Omental fat pad (tissue), 4 donors: ENCODE measurements around the gene KRT2. TPM values are rescaled to one million over a fixed set of nuclear protein-coding genes. Genes with fewer than 3 reads are reported as not detected.

ENCODE experiments used
- ATAC-seq: fragments of 150-250 bp; one replicate; pipeline ENCODE4 v1.9.1; 2016; ENCODE audit warnings: mild to moderate bottlenecking, moderate library complexity; ENCODE audit not compliant: low FRiP score
- DNase-seq: peaks from one replicate; pipeline ENCODE4 v3.0.0-alpha.2; 2019; ENCODE audit warnings: low spot score
- total RNA-seq, 4 donors: library from RNA; depleted of rRNA; stranded (reverse); fragments of >200 nt; gene quantifications; one replicate each; pipeline ENCODE4 v1.1.0, GENCODE V29; 2016
- TF ChIP-seq, protein P1 (sequence below), 3 donors: fragments of 450-650 bp; IDR thresholded peaks; one replicate each; pipeline ENCODE4 v1.5.1; 2016 to 2017; ENCODE audit warnings: antibody characterized with exemption in 3 of 3, mild to moderate bottlenecking in 3 of 3, moderate library complexity in 2 of 3

The KRT2 gene
- total RNA-seq, 4 donors from 2014 or later: not detected

DNA sequence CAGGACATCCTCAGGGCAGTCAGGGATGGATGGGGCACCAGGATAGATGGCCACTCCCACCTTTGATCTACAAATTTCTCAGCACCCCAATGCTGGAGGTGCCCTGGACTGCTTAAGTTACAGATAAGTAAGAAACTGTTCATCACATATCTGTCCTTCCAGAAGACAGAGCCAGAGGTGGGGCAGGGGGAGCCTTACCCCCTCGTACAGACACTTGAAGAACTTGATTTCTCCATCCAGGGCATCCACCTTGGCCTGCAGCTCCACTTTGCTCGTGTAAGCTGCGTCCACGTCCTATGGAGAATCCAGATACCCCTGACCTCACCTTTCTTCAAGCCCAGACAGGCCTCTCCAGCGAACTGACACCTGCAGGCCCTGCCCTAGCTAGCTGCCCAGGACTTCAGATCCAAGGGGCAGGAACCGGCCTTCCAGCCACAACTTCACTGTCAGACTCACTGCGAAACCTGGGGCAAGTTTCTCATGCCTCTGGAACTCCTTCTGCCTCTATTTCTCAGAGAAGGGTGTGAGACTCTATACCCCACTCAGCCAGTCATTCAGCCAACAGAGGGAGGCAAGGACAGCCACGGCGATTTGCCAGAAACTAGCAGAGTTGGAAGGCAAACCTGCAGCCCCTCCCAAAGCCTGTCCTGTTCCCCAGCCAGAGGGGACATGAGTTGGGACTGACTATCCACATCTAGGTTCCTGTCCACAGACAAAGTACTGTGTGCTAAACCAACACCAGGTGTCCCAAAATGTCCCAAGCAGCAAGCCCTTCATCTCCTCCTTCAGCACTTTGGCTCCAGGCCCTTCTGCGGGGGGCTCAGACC lies 37.4 kb downstream of the KRT2 start:
- TF ChIP-seq, protein P1, sequence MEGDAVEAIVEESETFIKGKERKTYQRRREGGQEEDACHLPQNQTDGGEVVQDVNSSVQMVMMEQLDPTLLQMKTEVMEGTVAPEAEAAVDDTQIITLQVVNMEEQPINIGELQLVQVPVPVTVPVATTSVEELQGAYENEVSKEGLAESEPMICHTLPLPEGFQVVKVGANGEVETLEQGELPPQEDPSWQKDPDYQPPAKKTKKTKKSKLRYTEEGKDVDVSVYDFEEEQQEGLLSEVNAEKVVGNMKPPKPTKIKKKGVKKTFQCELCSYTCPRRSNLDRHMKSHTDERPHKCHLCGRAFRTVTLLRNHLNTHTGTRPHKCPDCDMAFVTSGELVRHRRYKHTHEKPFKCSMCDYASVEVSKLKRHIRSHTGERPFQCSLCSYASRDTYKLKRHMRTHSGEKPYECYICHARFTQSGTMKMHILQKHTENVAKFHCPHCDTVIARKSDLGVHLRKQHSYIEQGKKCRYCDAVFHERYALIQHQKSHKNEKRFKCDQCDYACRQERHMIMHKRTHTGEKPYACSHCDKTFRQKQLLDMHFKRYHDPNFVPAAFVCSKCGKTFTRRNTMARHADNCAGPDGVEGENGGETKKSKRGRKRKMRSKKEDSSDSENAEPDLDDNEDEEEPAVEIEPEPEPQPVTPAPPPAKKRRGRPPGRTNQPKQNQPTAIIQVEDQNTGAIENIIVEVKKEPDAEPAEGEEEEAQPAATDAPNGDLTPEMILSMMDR (IDR thresholded peaks at IDR 0.05): no peak
- no peak for DNase-seq
- ATAC-seq: no peak

DNA sequence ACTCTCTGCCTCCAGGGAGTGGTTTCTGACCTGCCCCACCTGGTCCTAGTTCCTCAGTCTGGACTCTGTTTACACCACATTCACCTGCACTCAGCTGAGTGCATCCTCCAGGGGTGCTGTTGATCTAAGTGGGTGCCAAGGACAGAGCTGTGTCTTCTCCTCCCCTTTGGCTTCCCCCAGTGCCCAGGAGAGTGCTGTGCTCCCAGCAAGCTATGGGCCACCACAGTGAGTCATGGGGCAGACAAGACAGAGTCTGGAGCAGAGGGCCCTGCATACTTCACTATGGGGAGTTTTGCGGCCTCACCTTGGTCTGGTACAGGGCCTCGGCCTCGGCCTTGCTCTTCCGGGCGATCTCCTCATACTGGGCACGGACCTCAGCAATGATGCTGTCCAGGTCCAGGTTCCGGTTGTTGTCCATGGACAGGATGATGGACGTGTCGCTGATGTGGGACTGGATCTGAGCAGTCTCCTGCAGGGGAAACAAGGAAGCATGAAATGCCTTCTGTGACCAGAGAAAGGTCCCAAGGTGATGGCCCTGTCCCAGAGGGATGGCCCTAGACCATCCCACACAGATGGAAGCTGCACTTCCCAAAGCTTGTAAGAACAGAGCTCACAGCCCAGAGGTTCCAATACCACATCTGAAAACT lies 38.5 kb downstream of the KRT2 start:
- no peak for DNase-seq
- no peak for ATAC-seq
- TF ChIP-seq, protein P1 (IDR thresholded peaks at IDR 0.05): no peak

DNA sequence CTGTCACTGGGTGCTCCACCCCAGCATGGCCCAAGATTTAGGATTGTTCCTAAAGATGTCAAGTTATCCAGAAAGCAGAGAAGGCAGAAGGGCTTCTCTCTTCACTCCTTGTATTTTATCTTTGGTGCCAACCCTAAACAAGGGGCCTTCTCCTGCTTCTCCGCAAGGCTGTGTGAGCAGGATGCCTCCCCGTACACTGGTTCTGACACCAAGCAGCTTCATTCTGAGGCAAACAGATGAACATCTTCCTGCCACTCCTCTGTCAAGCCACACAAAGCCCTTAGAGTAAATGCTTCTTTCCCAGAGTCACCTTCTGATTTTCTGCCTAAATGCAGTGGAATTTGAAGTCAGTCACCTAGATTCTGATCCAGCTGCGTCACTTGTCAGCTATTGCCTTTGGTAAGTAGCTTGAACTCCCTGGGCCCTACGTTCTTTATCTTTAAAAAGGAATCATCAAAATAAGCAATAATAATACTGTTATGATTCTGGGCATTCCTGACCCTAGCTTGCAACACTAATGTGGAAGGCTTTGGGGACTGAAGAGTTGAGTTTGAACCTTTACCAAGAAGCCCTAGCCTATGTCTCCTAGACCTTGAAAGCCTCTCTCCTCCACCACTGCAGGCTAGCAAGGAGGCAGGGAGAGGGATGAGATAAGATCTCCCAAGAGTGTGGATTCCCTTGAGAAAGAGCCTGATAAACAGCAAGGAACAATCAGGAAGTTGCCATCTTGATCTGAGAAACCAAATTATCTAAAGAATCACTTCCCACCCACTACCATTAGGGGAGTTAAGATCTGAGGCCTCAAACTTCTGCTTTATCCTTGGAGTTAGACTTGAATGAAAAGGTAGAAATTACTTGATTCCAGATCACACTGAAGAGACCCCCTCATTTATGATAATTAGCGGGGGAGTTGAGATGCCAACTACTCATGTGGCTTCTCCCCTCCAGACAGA lies 39.3 kb downstream of the KRT2 start:
- TF ChIP-seq, protein P1 (IDR thresholded peaks at IDR 0.05): no peak
- DNase-seq (no peak), ATAC-seq (no peak)

DNA sequence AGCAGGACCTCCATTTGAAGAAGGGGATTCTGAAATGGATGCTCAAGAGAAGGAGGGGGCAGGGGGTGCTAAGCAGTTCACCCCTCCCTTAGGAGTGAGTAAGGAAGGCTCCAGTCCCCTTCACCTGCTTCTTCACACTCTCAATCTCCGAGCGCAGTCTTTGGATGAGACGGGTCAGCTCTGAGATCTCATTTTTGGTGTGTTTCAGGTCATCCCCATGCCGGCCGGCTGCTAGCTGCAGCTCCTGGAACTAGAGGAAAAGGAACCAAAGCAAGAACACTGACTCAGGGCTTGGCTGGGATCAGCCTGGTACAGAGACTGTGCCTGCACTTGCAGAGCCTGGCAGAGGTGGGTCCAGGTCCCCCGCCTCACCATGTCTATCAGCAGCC lies 40.9 kb downstream of the KRT2 start:
- no peak for ATAC-seq
- no peak for DNase-seq
- TF ChIP-seq, protein P1 (IDR thresholded peaks at IDR 0.05): no peak

DNA sequence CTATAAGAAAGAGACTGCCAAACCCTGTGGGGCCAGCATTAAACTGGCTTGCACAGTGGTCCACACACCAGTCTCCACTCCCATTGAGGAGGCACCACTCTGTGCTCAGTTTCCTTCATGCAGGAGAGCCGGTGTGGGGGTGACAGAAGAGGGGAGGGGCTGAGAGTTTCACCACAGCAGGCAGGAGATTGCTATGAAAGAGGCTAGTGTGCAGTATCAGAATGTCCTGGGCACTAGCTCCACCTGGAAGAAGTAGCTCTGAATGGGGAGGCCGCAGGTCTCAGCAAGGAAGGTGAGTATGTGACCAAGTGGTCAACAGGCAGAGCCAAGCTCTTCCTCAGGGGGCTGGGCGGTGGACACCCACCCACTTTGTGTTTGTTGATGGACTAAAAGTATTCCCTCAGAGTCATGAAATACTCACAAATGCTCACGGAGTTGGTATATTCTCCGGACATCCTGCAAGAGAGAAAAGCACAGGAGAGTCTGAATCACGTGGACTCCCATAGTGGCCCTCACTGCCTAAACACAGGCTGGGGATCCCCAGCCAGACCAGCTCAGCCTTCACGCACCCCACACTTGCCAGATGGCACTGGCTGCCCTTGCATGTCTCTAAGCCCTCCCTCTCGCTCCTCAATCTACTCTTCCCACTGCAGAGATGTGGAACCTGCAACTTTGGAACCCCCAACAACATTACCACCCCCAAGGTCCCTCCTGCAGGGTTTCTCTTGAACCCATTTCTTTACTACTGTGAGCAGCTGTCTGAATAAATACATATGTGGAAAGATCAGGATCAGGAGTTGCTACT lies 43.0 kb downstream of the KRT2 start:
- TF ChIP-seq, protein P1 (IDR thresholded peaks at IDR 0.05): no peak
- DNase-seq: no peak
- no peak for ATAC-seq

DNA sequence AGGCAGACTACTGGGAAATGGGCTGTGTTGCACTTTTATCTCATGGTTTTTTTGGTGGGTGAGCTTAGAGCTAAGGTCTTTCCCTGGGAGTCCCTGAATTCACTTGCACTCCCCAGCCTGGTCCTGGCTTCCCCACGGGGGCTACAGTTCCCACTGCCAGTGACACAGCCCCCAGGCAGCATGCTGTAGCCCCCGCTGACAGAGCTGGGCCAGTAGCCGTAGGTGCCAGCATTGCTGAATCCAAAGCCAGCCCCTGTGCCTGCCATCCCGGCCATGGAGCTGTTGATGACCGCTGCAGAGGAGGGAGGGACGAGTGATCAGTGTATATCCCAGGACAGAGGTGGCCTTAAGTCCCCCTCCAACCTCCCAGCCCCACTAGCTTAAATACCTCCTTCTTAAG lies 43.9 kb downstream of the KRT2 start:
- DNase-seq (no peak), ATAC-seq (no peak)
- TF ChIP-seq, protein P1 (IDR thresholded peaks at IDR 0.05): no peak
